AG04450 (cell line): ENCODE data around the gene TNFRSF17. TPM values are rescaled to one million over a fixed set of nuclear protein-coding genes. Genes with fewer than 3 reads are reported as not detected.
"Not testable (repeated sequence)": the region's sequence is repeated elsewhere in the genome, so short reads cannot be mapped to it uniquely, and the experiment has no call there.

ENCODE experiments used
- CTCF ChIA-PET: fragments of 300-600, 350-600 bp; formaldehyde crosslinking; extraction: SDS; loops from one replicate; lab custom pipeline; 2022; ENCODE audit warnings: antibody characterized with exemption, inconsistent platforms; lab: Charles Lee
- POLR2A ChIA-PET: fragments of 350-600 bp; formaldehyde crosslinking; extraction: SDS; loops from one replicate; lab custom pipeline; 2021; ENCODE audit warnings: antibody characterized with exemption, inconsistent platforms; lab: Yijun Ruan, JAX
- DNase-seq: peaks from one replicate; pipeline ENCODE4 v3.0.0-alpha.2; 2011; ENCODE audit warnings: low read depth, low spot score
- H3K27ac ChIP-seq: one replicate; pipeline ENCODE4 v1.5.1; 2012; ENCODE audit warnings: low read depth, low read length, control low read depth
- H3K27me3 ChIP-seq: one replicate; pipeline ENCODE4 v1.6.0; 2012; ENCODE audit warnings: low read length; ENCODE audit not compliant: control insufficient read depth, insufficient read depth
- H3K4me3 ChIP-seq: 2 replicates; pipeline ENCODE4 v1.5.1; 2011; ENCODE audit warnings: mild to moderate bottlenecking, low read depth, low read length, control low read depth
- H3K9me3 ChIP-seq: 2 replicates; pipeline ENCODE4 v1.5.1; 2012; ENCODE audit warnings: low read length; ENCODE audit not compliant: control insufficient read depth, insufficient read depth
- polyA plus RNA-seq: library from polyadenylated mRNA; depleted of rRNA; stranded (reverse); fragments of >200 nt; gene quantifications from 2 replicates; pipeline ENCODE4 v1.2.3, GENCODE V29; 2011
- TF ChIP-seq, protein P1 (sequence below): IDR thresholded peaks from 2 replicates; pipeline ENCODE4 v1.5.1; 2011; ENCODE audit warnings: low read depth, low read length, control low read depth, inconsistent platforms

TNFRSF17 gene
- polyA plus RNA-seq, 1 experiment, result not detected

DNA sequence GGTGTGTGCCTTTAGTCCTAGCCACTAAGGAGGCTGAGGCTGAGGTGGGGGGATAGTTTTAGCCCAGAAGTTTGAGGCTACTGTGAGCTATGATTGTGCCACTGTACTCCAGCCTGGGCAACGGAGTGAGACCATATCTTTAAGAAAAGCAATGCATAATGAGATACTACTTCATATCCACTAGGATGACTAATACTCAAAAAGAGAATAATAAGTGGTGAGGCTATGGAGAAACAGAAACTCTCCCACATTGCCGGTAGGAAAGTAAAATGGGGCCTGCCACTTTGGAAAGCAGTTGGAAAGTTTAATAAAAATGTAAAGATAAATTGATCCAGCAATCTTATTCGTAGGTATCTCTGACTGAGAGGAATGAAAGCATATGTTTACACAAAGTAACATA lies 18.6 kb upstream of the TNFRSF17 start:
- ChIA-PET POLR2A (interaction anchor here (0.6 to 0.7 kb wide), 2 partner anchors 26 to 699 kb away, joined by 3 read pairs; no protein-coding TSS in a partner anchor), CTCF (interaction anchor here (0.6 to 1.4 kb wide), 5 partner anchors 122 to 559 kb away, joined by 3 to 9 read pairs (median 4); no protein-coding TSS in a partner anchor)
- no peaks in the 10 kb centered on the region for H3K9me3 ChIP-seq
- no peak overlapping the region for H3K27ac ChIP-seq
- TF ChIP-seq, protein P1, sequence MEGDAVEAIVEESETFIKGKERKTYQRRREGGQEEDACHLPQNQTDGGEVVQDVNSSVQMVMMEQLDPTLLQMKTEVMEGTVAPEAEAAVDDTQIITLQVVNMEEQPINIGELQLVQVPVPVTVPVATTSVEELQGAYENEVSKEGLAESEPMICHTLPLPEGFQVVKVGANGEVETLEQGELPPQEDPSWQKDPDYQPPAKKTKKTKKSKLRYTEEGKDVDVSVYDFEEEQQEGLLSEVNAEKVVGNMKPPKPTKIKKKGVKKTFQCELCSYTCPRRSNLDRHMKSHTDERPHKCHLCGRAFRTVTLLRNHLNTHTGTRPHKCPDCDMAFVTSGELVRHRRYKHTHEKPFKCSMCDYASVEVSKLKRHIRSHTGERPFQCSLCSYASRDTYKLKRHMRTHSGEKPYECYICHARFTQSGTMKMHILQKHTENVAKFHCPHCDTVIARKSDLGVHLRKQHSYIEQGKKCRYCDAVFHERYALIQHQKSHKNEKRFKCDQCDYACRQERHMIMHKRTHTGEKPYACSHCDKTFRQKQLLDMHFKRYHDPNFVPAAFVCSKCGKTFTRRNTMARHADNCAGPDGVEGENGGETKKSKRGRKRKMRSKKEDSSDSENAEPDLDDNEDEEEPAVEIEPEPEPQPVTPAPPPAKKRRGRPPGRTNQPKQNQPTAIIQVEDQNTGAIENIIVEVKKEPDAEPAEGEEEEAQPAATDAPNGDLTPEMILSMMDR, result no peak
- DNase-seq, result no peak
- no peak overlapping the region for H3K4me3 ChIP-seq
- no peaks in the 10 kb centered on the region for H3K27me3 ChIP-seq

DNA sequence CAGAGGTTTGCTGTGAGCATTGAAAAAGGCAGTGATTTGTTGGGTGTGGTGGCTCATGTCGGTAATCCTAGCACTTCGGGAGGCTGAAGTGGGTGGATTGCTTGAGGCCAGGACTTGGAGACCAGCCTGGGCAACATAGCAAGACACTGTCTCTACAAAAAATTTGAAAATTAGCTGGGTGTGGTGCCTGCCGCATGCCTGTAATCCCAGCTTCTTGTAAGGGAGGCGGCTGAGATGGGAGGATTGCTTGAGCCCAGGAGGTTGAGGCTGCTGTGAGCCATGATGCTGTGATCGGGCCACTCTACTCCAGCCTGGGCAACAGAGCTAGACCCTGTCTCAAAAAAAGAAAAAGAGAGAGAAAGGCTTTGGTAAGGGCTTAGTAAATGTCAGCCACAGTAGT lies 16.2 kb upstream of the TNFRSF17 start:
- no peaks in the 10 kb centered on the region for H3K27me3 ChIP-seq
- TF ChIP-seq, protein P1, result no peak
- POLR2A ChIA-PET, result no interaction called here
- no peak overlapping the region for H3K4me3 ChIP-seq
- DNase-seq, result no peak
- no peak overlapping the region for H3K27ac ChIP-seq
- no peaks in the 10 kb centered on the region for H3K9me3 ChIP-seq
- CTCF ChIA-PET, result interaction anchor here (0.8 to 1.9 kb wide), 2 partner anchors 113 to 119 kb away, joined by 6 to 32 read pairs; no protein-coding TSS in a partner anchor

DNA sequence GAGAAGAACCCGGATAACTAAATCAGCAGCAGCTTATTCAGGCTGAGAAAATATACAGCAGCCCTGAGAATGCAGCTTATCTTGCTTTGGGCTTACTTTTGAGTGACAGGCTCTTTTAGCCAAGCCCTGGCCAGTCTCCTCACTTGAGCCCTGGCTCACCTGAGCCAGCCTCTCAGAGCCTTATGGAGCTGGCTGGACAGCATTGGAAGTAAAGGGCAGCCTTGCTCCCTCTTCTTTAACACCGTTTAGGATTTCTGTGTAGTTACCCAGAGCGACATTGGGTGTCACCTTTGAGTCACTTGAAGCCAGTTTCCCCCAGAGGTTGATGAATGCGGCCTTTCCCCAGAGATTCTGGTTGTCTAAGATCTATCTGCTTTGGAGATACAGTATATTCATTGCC lies 15.5 kb upstream of the TNFRSF17 start:
- TF ChIP-seq, protein P1, result peak; percentile 44
- H3K27ac ChIP-seq, result no peak overlapping the region
- H3K9me3 ChIP-seq, result no peaks in the 10 kb centered on the region
- no peaks in the 10 kb centered on the region for H3K27me3 ChIP-seq
- no peak overlapping the region for H3K4me3 ChIP-seq
- DNase-seq, result no peak
- ChIA-PET POLR2A (no interaction called here), CTCF (interaction anchor here (0.8 to 1.9 kb wide), 2 partner anchors 113 to 118 kb away, joined by 6 to 32 read pairs; no protein-coding TSS in a partner anchor)

DNA sequence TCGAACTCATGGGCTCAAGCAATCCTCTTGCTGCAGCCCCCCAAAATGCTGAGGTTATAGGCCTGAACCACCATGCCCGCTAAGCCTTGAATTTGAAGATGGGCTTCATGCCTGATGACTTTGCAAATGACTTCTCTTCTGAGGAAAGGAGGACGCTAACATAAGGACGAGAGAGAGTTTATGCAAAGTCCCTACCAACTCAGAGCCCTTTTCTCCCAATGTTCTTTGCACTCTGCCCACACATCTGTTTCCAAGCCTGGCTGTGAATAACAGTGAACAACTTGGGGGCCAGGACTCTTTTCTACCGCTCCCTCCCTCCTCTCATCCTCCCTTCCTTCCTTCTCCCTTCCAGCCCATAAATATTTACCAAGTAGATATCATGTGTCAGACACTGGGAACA lies 14.6 kb upstream of the TNFRSF17 start:
- CTCF ChIA-PET, result no interaction called here
- Histone ChIP-seq H3K27ac (peak overlapping the region; percentile 12), H3K27me3 (no peaks in the 10 kb centered on the region), H3K4me3 (no peak overlapping the region), H3K9me3 (no peaks in the 10 kb centered on the region)
- TF ChIP-seq, protein P1, result no peak
- DNase-seq, result no peak
- POLR2A ChIA-PET, result no interaction called here

DNA sequence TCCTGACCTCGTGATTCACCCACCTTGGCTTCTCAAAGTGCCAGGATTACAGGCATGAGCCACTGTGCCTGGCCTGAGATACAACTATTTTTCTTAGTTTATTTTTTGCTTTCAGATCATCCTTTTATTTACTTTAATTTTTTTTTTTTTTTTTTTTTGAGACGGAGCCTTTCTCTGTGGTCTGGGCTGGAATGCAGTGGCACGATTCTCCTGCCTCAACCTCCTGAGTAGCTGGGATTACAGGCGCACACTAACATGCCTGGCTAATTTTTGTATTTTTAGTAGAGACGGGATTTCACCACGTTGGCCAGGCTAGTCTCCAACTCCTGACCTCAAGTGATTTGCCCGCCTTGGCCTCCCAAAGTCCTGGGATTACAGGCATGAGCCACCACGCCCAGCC lies 11.4 kb upstream of the TNFRSF17 start:
- H3K27me3 ChIP-seq, POLR2A ChIA-PET, H3K27ac ChIP-seq, DNase-seq, H3K4me3 ChIP-seq, CTCF ChIA-PET, H3K9me3 ChIP-seq: not testable (repeated sequence)
